Large intestine (tissue), 3 donors: ENCODE measurements around the gene CRELD1. TPM values are rescaled to one million over a fixed set of nuclear protein-coding genes. Genes with fewer than 3 reads are reported as not detected.
A peak's percentile ranks its signal among the peaks of the same experiment; 100 is the strongest.

Experiments
- DNase-seq, 2 donors: peaks; one replicate each; pipeline versions ENCODE4 v3.0.0 to v3.0.0-alpha.2; 2013
- H3K27ac ChIP-seq: one replicate; pipeline ENCODE4 v1.5.1; 2013; ENCODE audit warnings: low read length
- H3K27me3 ChIP-seq: 2 replicates; pipeline ENCODE4 v1.6.1; 2013; ENCODE audit warnings: low read length; ENCODE audit not compliant: control insufficient read depth, insufficient read depth
- H3K36me3 ChIP-seq: 2 replicates; pipeline ENCODE4 v1.6.1; 2013; ENCODE audit warnings: low read length; ENCODE audit not compliant: control insufficient read depth, insufficient read depth
- H3K4me1 ChIP-seq: one replicate; pipeline ENCODE4 v1.6.1; 2013; ENCODE audit warnings: low read length; ENCODE audit not compliant: control insufficient read depth, insufficient read depth
- H3K4me3 ChIP-seq: one replicate; pipeline ENCODE4 v1.5.1; 2013; ENCODE audit warnings: low read length
- H3K9me3 ChIP-seq: one replicate; pipeline ENCODE4 v1.6.1; 2013; ENCODE audit warnings: mild to moderate bottlenecking, low read depth, low read length, moderate library complexity; ENCODE audit not compliant: control insufficient read depth
- WGBS: methylation state at CpG from one replicate; pipeline ENCODE4 v1.1.5; 2013; ENCODE audit warnings: low lambda C conversion rate; ENCODE audit not compliant: insufficient coverage; 5-methylcytosine and 5-hydroxymethylcytosine counted together
- polyA plus RNA-seq: library from polyadenylated mRNA; unstranded; fragments of 120-200 nt; gene quantifications from one replicate; pipeline ENCODE4 v1.2.1, GENCODE V29; 2013

The CRELD1 gene
- polyA plus RNA-seq, 1 donor: 64.8 TPM

- peak in 1 of 2 donors; percentile 15 for DNase-seq
- Histone ChIP-seq H3K4me3 (no peak overlapping the region), H3K4me1 (no peaks in the 10 kb centered on the region), H3K27ac (no peak overlapping the region), H3K9me3 (no peaks in the 10 kb centered on the region), H3K36me3 (no peaks in the 10 kb centered on the region), H3K27me3 (peaks cover 5% of the 10 kb centered on the region)
- no CpG with 5 or more reads among the region's 12 CpGs for WGBS
Observed at GRCh38 chr3:9955067-9955502, 21.5 kb downstream of the CRELD1 start.

- H3K27me3 ChIP-seq: peaks cover 5% of the 10 kb centered on the region
- no peaks in the 10 kb centered on the region for H3K4me1 ChIP-seq
- H3K27ac ChIP-seq: no peak overlapping the region
- no peaks in the 10 kb centered on the region for H3K9me3 ChIP-seq
- H3K4me3 ChIP-seq: no peak overlapping the region
- no CpG with 5 or more reads among the region's 5 CpGs for WGBS
- DNase-seq: no peak
- no peaks in the 10 kb centered on the region for H3K36me3 ChIP-seq
Observed at GRCh38 chr3:9955611-9956352, 22.1 kb downstream of the CRELD1 start.

DNA sequence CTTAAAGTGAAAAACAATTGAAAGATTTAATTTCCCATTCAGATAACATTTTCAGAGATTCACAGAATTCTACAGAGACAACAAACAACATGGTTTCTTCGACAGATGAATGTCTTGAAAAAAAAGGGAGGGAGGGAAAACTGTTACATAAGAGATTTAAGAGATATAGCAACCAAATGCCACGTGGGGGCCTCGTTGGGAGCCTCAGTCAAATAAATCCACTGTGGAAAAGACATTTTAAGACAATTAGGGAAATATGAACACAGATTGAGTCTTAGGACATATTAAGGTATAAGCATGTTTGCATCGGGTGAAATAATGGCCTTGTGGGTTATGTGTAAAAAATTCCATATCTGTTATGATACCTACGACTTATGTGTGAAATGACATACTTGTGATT is 23.6 kb downstream of the CRELD1 start:
- Histone ChIP-seq H3K9me3 (no peaks in the 10 kb centered on the region), H3K27ac (no peak overlapping the region), H3K4me3 (no peak overlapping the region), H3K27me3 (no peaks in the 10 kb centered on the region), H3K4me1 (no peaks in the 10 kb centered on the region), H3K36me3 (peaks cover 3% of the 10 kb centered on the region)
- 92% methylated on average over 2 of the region's 5 CpGs for WGBS
- DNase-seq: no peak

DNA sequence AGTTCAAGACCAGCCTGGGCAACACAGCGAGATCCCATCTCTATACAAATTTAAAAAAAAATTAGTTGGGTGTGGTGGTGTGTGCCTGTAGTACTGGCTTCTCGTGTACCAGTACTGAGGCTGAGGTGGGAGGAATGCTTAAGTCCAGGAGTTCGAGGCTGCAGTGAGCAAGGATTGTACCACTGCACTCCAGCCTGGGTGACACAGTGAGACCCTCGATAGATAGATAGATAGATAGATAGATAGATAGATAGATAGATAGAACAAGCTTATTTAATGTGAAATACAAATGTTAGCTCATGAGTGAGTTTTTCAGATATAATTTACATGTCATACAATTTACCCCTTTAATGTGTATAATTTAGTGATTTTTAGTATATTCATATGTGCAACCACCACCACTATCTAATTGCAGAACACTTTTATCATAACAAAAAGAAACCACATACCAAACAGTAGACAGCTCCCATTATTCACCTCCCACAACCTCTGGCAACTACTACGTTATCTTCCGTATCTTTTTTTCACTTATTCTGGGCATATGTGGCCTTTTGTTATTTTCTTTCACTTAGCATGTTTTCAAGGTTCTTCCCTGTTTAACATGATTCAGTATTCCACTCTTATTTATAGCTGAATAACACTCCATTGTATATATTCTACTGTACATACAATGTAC is 31.7 kb downstream of the CRELD1 start:
- peaks cover 42% of the 10 kb centered on the region for H3K36me3 ChIP-seq
- no peak overlapping the region for H3K4me3 ChIP-seq
- H3K9me3 ChIP-seq: no peaks in the 10 kb centered on the region
- H3K4me1 ChIP-seq: no peaks in the 10 kb centered on the region
- no peaks in the 10 kb centered on the region for H3K27me3 ChIP-seq
- WGBS: 100% methylated on average over 2 of the region's 6 CpGs
- no peak overlapping the region for H3K27ac ChIP-seq
- DNase-seq: no peak

GRCh38 chr3:9966841-9967240 is 33.2 kb downstream of the CRELD1 start:
- Histone ChIP-seq H3K27me3 (no peaks in the 10 kb centered on the region), H3K36me3 (peaks cover 48% of the 10 kb centered on the region), H3K4me1 (no peaks in the 10 kb centered on the region), H3K9me3 (no peaks in the 10 kb centered on the region), H3K4me3 (no peak overlapping the region), H3K27ac (no peak overlapping the region)
- no CpG with 5 or more reads among the region's 2 CpGs for WGBS
- no peak for DNase-seq

GRCh38 chr3:9969632-9970019 is 36.0 kb downstream of the CRELD1 start:
- Histone ChIP-seq H3K27ac (no peak overlapping the region), H3K4me1 (no peaks in the 10 kb centered on the region), H3K4me3 (no peak overlapping the region), H3K9me3 (no peaks in the 10 kb centered on the region), H3K27me3 (no peaks in the 10 kb centered on the region), H3K36me3 (peaks cover 59% of the 10 kb centered on the region)
- no peak for DNase-seq
- WGBS: no CpG with 5 or more reads among the region's 4 CpGs

DNA sequence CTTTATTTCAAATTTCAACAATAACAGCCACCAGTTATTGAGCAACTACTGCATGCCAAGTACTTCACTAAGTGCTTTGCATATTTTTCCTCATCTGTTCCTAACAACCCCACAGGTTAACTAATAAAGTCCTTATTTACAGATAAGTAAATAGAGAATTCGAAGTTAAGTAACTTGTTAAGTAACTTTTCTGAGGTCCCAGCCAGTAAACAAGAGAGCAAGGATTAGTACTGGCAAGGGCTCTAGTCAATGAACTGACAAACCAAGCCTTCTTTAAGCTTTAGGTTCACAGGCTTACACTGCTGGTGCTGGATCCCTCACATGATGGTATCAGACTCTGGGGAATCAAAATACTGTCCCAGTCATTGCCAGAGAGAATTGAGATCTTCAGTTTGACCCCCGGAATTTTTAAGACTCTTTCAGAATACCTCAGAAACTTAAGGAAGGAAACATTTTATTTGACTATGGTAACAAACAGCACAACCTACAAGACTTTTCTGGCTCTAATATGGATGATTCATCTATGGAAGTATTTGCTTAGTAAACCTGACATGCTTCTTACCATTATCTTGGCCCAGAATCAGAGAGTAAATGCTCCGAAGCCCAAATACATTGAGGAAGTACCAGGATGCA is 36.5 kb downstream of the CRELD1 start:
- no peaks in the 10 kb centered on the region for H3K4me1 ChIP-seq
- no peak for DNase-seq
- 100% methylated on average over 1 of the region's 3 CpGs for WGBS
- H3K27me3 ChIP-seq: no peaks in the 10 kb centered on the region
- no peak overlapping the region for H3K27ac ChIP-seq
- H3K9me3 ChIP-seq: no peaks in the 10 kb centered on the region
- H3K4me3 ChIP-seq: no peak overlapping the region
- peaks cover 59% of the 10 kb centered on the region for H3K36me3 ChIP-seq

DNA sequence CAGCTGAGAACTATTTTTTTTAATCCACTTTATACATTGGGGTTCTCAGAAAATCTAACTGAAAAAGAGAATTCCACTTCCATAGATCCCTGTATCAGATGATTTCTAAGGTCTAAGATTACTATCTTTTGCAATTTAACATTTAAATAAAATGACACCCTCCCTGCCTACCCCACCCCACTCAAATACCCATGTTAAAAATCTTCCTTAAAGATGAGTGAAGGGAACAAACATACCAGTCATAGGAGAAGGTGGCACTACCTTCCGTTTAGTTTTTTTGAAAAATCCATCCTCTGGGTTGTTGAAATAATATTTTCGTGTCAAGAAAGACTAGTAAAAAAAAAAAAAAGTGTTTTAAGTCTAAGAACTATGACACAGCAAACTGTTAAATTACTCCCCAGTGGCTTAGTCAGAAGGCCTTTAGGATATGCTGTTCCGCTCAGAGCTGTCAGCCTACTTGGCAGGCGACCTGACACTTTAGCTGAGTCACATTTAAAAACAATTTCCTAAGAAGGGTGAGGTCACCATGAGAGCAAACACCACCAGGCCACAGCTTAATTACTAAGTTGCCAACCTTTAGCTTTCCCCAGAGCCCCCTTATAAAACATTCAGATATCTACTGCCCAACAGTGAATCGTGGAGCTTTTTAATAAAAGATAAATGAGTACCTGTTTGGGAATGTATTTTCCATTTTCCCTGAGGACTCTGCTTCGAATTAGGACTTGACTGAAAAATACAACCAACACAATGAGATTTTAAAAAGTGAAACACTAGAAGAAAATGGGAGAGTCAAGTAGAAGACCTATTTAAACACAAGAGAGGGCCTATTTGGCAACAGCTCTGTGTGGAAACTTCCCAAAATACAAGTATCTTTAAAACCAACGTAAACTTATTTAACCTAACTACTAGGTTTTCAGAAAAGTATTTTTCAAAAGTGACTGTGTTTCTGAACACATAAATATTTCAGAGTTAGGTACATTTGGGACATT is 43.4 kb downstream of the CRELD1 start:
- Histone ChIP-seq H3K4me3 (no peak overlapping the region), H3K27me3 (no peaks in the 10 kb centered on the region), H3K4me1 (no peaks in the 10 kb centered on the region), H3K27ac (no peak overlapping the region), H3K36me3 (peaks cover 49% of the 10 kb centered on the region), H3K9me3 (no peaks in the 10 kb centered on the region)
- WGBS: 90% methylated on average over 2 of the region's 7 CpGs
- DNase-seq: peak in 1 of 2 donors; percentile 12

- Histone ChIP-seq H3K4me1 (no peaks in the 10 kb centered on the region), H3K27me3 (no peaks in the 10 kb centered on the region), H3K4me3 (no peak overlapping the region), H3K27ac (no peak overlapping the region), H3K36me3 (peaks cover 45% of the 10 kb centered on the region), H3K9me3 (no peaks in the 10 kb centered on the region)
- WGBS: no CpG with 5 or more reads among the region's 8 CpGs
- no peak for DNase-seq
Observed at GRCh38 chr3:9978710-9979305, 45.2 kb downstream of the CRELD1 start.
